ENCODE results near the gene C4orf50.
A peak's percentile ranks its signal among the peaks of the same experiment; 100 is the strongest.

The C4orf50 gene

DNA sequence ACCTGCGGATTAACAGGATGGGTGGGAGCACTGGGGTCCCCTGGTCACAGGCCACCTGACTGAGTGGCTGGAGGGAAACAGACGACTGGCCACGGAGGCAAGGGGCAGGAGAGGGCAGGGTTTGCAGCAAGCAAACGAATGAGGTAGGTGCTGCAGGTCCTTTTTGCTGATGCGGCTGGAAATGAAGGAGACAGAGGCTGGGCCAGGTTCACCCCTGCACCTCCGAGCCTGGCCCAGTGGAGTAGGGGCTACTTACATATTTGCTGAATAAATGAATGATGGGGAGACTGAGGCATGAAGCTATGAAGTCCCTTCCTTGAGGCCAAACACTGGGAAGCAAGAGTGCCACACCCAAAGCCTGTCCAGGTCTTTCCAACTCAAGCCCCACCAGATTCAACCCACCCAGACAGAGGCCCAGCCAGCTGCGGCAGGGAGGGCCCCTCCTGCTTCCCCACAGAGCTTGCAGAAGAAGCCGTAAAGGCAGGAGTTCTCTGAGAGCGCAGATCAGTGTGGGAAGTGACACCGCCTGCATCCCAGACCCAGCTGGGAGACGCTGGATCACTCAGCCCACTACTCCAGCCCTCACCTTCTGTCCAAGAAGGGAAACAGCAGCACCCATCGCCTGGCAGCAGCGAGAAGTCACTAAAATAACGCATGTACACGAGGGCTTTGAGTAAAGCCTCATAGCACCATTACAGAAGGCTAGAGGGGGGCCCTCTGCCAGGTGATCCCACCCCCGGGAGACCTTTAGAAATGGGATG, 36.1 kb upstream of the C4orf50 start:
- H4K8ac ChIP-seq (ENCODE audit: low read depth, low read length), result no peak overlapping the region
- H3K27ac ChIP-seq (ENCODE audit: low read depth, low read length), result no peak overlapping the region
- DNase-seq, result no peak
- H4K5ac ChIP-seq (ENCODE audit: low read length), result no peak overlapping the region
- H3K36me3 ChIP-seq (ENCODE audit: control insufficient read depth, insufficient read depth, low read length), result no peaks in the 10 kb centered on the region
- H3K4me1 ChIP-seq (ENCODE audit: control insufficient read depth, low read depth, low read length), result no peaks in the 10 kb centered on the region
- no peak overlapping the region for H2BK5ac ChIP-seq (ENCODE audit: low read length)
- H2AK5ac ChIP-seq (ENCODE audit: low read length), result no peak overlapping the region
- H3K4me3 ChIP-seq (ENCODE audit: low read length), result no peak overlapping the region
- no peak overlapping the region for H3K18ac ChIP-seq (ENCODE audit: low read length)
- no peak overlapping the region for H3K23ac ChIP-seq (ENCODE audit: low read length)
- H3K56ac ChIP-seq (ENCODE audit: low read length), result no peak overlapping the region
- H3K4ac ChIP-seq (ENCODE audit: low read depth, low read length), result no peak overlapping the region
- no peak overlapping the region for H2BK15ac ChIP-seq (replicated peaks; ENCODE audit: low read depth)
- H3K79me2 ChIP-seq (ENCODE audit: control insufficient read depth, insufficient read depth, low read length), result no peaks in the 10 kb centered on the region
- no peak overlapping the region for H3K4me2 ChIP-seq (ENCODE audit: low read length)
- H2BK120ac ChIP-seq (ENCODE audit: low read depth, low read length), result no peak overlapping the region
- no peaks in the 10 kb centered on the region for H3K79me1 ChIP-seq (ENCODE audit: low read length)
- no peaks in the 10 kb centered on the region for H3K27me3 ChIP-seq (ENCODE audit: insufficient read depth, low read length, poor library complexity)
- H3K9ac ChIP-seq (ENCODE audit: low read length), result no peak overlapping the region
- no CpG with 5 or more reads among the region's 16 CpGs for WGBS (ENCODE audit: extremely low coverage, insufficient coverage, low lambda C conversion rate)

DNA sequence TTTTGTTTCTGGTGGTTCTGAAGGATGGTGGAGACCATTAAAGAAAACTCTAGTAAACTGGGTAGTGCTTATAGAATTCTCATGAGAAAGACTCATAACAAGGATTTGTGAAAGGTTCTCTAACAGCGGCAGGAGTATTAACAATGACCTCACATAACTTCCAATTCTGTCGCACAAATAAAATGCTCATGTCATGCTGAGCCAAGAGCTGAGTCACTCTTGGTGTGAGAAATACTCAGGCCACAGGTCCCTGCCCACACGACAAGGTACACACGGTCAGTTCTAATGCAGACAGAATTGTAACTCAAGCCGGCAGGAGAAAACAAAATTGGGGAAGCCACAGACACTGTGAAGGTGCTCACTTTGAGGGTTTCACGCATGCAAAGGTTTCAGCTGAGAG, 34.4 kb upstream of the C4orf50 start:
- Histone ChIP-seq H3K56ac (ENCODE audit: low read length) (no peak overlapping the region), H3K27me3 (ENCODE audit: insufficient read depth, low read length, poor library complexity) (no peaks in the 10 kb centered on the region), H3K4me2 (ENCODE audit: low read length) (no peak overlapping the region), H3K79me1 (ENCODE audit: low read length) (no peaks in the 10 kb centered on the region), H3K4ac (ENCODE audit: low read depth, low read length) (no peak overlapping the region), H3K79me2 (ENCODE audit: control insufficient read depth, insufficient read depth, low read length) (no peaks in the 10 kb centered on the region), H3K36me3 (ENCODE audit: control insufficient read depth, insufficient read depth, low read length) (no peaks in the 10 kb centered on the region), H3K27ac (ENCODE audit: low read depth, low read length) (no peak overlapping the region), H3K9ac (ENCODE audit: low read length) (no peak overlapping the region), H3K4me3 (ENCODE audit: low read length) (no peak overlapping the region), H2BK15ac (replicated peaks; ENCODE audit: low read depth) (no peak overlapping the region), H2BK5ac (ENCODE audit: low read length) (no peak overlapping the region), H3K18ac (ENCODE audit: low read length) (no peak overlapping the region), H3K4me1 (ENCODE audit: control insufficient read depth, low read depth, low read length) (no peaks in the 10 kb centered on the region), H4K8ac (ENCODE audit: low read depth, low read length) (no peak overlapping the region), H3K23ac (ENCODE audit: low read length) (no peak overlapping the region), H2BK120ac (ENCODE audit: low read depth, low read length) (no peak overlapping the region), H4K5ac (ENCODE audit: low read length) (no peak overlapping the region), H2AK5ac (ENCODE audit: low read length) (no peak overlapping the region)
- DNase-seq, result peak; percentile 26
- WGBS (ENCODE audit: extremely low coverage, insufficient coverage, low lambda C conversion rate), result no CpG with 5 or more reads among the region's 6 CpGs

DNA sequence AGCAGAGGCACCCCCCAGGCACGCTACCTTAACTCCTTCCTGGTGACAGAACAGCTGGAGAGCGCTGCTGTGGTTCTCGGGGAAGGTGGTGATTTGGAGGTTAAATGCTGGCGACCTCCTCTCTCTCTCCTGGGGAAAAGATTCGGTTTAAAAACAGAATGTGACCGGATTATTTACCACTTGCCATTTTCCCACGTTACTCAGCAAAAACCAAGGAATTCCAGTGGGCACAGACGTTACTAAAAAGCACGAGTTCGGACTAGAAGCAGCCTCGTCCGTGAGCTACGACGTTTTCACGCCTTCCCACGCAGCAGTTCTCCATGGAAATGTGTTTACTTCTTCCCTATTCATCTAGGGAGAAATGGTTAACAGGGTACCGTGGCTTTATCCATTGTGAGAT, 32.3 kb upstream of the C4orf50 start:
- H3K4ac ChIP-seq (ENCODE audit: low read depth, low read length), result no peak overlapping the region
- no peak overlapping the region for H2BK120ac ChIP-seq (ENCODE audit: low read depth, low read length)
- no peak overlapping the region for H2AK5ac ChIP-seq (ENCODE audit: low read length)
- DNase-seq, result no peak
- no peak overlapping the region for H2BK15ac ChIP-seq (replicated peaks; ENCODE audit: low read depth)
- H3K36me3 ChIP-seq (ENCODE audit: control insufficient read depth, insufficient read depth, low read length), result no peaks in the 10 kb centered on the region
- no peak overlapping the region for H3K27ac ChIP-seq (ENCODE audit: low read depth, low read length)
- no peak overlapping the region for H3K9ac ChIP-seq (ENCODE audit: low read length)
- H3K4me3 ChIP-seq (ENCODE audit: low read length), result no peak overlapping the region
- no peak overlapping the region for H2BK5ac ChIP-seq (ENCODE audit: low read length)
- no peak overlapping the region for H3K56ac ChIP-seq (ENCODE audit: low read length)
- H3K18ac ChIP-seq (ENCODE audit: low read length), result no peak overlapping the region
- H4K5ac ChIP-seq (ENCODE audit: low read length), result no peak overlapping the region
- no peak overlapping the region for H3K4me2 ChIP-seq (ENCODE audit: low read length)
- no peaks in the 10 kb centered on the region for H3K79me1 ChIP-seq (ENCODE audit: low read length)
- whole genome bisulfite sequencing (ENCODE audit: extremely low coverage, insufficient coverage, low lambda C conversion rate), result no CpG with 5 or more reads among the region's 17 CpGs
- no peak overlapping the region for H4K8ac ChIP-seq (ENCODE audit: low read depth, low read length)
- no peak overlapping the region for H3K23ac ChIP-seq (ENCODE audit: low read length)
- H3K79me2 ChIP-seq (ENCODE audit: control insufficient read depth, insufficient read depth, low read length), result no peaks in the 10 kb centered on the region
- no peaks in the 10 kb centered on the region for H3K4me1 ChIP-seq (ENCODE audit: control insufficient read depth, low read depth, low read length)
- no peaks in the 10 kb centered on the region for H3K27me3 ChIP-seq (ENCODE audit: insufficient read depth, low read length, poor library complexity)

DNA sequence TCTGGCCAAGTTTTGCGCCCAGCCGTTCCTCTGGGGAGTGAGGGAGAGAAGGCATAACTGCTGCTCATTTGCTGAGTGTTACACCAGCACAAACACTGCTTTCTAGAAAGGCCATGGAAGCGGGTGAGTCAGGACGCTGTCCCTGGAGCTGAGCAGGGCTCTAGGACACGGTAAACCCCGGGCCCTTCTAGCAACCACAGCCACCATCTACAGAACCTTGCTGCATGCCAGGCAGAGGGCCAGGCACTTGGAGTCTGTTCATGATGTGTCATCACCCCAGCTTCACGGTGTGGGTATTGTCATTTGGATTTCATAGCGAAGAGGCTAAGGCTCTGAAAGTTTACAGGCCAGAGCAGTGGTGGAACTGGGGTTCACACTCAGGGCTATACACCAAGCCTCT, 31.8 kb upstream of the C4orf50 start:
- H2BK120ac ChIP-seq (ENCODE audit: low read depth, low read length), result no peak overlapping the region
- H3K4me3 ChIP-seq (ENCODE audit: low read length), result no peak overlapping the region
- no peak overlapping the region for H3K4me2 ChIP-seq (ENCODE audit: low read length)
- no peak overlapping the region for H3K9ac ChIP-seq (ENCODE audit: low read length)
- no peak overlapping the region for H3K27ac ChIP-seq (ENCODE audit: low read depth, low read length)
- H3K4me1 ChIP-seq (ENCODE audit: control insufficient read depth, low read depth, low read length), result no peaks in the 10 kb centered on the region
- WGBS (ENCODE audit: extremely low coverage, insufficient coverage, low lambda C conversion rate), result no CpG with 5 or more reads among the region's 8 CpGs
- H3K23ac ChIP-seq (ENCODE audit: low read length), result no peak overlapping the region
- no peaks in the 10 kb centered on the region for H3K27me3 ChIP-seq (ENCODE audit: insufficient read depth, low read length, poor library complexity)
- H2BK15ac ChIP-seq (replicated peaks; ENCODE audit: low read depth), result no peak overlapping the region
- H3K36me3 ChIP-seq (ENCODE audit: control insufficient read depth, insufficient read depth, low read length), result no peaks in the 10 kb centered on the region
- no peak overlapping the region for H2AK5ac ChIP-seq (ENCODE audit: low read length)
- H3K79me1 ChIP-seq (ENCODE audit: low read length), result no peaks in the 10 kb centered on the region
- H3K18ac ChIP-seq (ENCODE audit: low read length), result no peak overlapping the region
- no peak overlapping the region for H2BK5ac ChIP-seq (ENCODE audit: low read length)
- no peak for DNase-seq
- H4K5ac ChIP-seq (ENCODE audit: low read length), result no peak overlapping the region
- H3K79me2 ChIP-seq (ENCODE audit: control insufficient read depth, insufficient read depth, low read length), result no peaks in the 10 kb centered on the region
- H4K8ac ChIP-seq (ENCODE audit: low read depth, low read length), result no peak overlapping the region
- H3K56ac ChIP-seq (ENCODE audit: low read length), result no peak overlapping the region
- H3K4ac ChIP-seq (ENCODE audit: low read depth, low read length), result no peak overlapping the region

DNA sequence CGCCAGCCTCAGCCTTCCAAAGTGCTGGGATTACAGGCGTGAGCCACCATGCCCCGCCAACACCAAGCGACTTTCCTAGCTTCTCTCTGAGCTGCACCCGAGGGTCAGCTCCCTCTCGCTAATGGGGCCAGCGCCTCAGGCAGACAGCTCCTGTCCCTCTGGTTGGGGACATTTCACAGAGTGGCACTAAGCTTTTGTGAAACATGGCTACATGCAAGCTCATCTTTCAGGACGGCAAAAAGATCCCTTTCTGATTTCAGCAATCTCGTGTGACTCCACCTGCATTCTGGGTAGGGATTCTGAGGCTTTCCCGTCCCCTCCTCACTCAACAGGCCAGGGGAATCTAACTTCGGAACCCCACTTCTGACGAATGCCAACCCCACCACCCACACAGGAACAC, 31.0 kb upstream of the C4orf50 start:
- DNase-seq, result no peak
- Histone ChIP-seq H3K56ac (ENCODE audit: low read length) (no peak overlapping the region), H4K5ac (ENCODE audit: low read length) (no peak overlapping the region), H4K8ac (ENCODE audit: low read depth, low read length) (no peak overlapping the region), H2AK5ac (ENCODE audit: low read length) (no peak overlapping the region), H3K27me3 (ENCODE audit: insufficient read depth, low read length, poor library complexity) (no peaks in the 10 kb centered on the region), H3K4me1 (ENCODE audit: control insufficient read depth, low read depth, low read length) (no peaks in the 10 kb centered on the region), H3K4ac (ENCODE audit: low read depth, low read length) (no peak overlapping the region), H2BK15ac (replicated peaks; ENCODE audit: low read depth) (no peak overlapping the region), H3K4me3 (ENCODE audit: low read length) (no peak overlapping the region), H3K27ac (ENCODE audit: low read depth, low read length) (no peak overlapping the region), H2BK120ac (ENCODE audit: low read depth, low read length) (no peak overlapping the region), H3K79me1 (ENCODE audit: low read length) (no peaks in the 10 kb centered on the region), H3K18ac (ENCODE audit: low read length) (no peak overlapping the region), H3K36me3 (ENCODE audit: control insufficient read depth, insufficient read depth, low read length) (no peaks in the 10 kb centered on the region), H3K9ac (ENCODE audit: low read length) (no peak overlapping the region), H3K23ac (ENCODE audit: low read length) (no peak overlapping the region), H3K4me2 (ENCODE audit: low read length) (no peak overlapping the region), H2BK5ac (ENCODE audit: low read length) (no peak overlapping the region), H3K79me2 (ENCODE audit: control insufficient read depth, insufficient read depth, low read length) (no peaks in the 10 kb centered on the region)
- whole genome bisulfite sequencing (ENCODE audit: extremely low coverage, insufficient coverage, low lambda C conversion rate), result no CpG with 5 or more reads among the region's 12 CpGs

DNA sequence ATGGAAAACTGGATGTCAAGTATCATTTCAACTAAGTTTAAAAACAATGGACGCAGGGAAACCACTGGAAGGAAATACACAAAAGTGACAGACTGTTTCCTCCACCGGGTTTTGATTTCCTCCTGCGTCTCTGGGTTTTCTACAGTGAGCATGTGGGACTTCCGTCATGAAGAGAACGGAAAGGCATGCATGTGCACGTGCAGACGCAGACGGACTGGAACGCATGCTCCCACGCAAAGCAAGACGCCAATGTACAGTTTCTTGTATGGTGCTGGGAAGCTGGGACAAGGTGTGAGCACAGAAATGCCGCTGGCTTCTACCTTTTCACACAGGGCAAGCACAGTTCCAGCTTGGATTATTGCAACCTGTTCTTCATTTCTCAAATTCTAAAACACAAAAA, 30.3 kb upstream of the C4orf50 start:
- Histone ChIP-seq H4K5ac (ENCODE audit: low read length) (no peak overlapping the region), H2BK120ac (ENCODE audit: low read depth, low read length) (no peak overlapping the region), H3K79me1 (ENCODE audit: low read length) (no peaks in the 10 kb centered on the region), H3K56ac (ENCODE audit: low read length) (no peak overlapping the region), H3K4ac (ENCODE audit: low read depth, low read length) (no peak overlapping the region), H3K4me1 (ENCODE audit: control insufficient read depth, low read depth, low read length) (no peaks in the 10 kb centered on the region), H3K36me3 (ENCODE audit: control insufficient read depth, insufficient read depth, low read length) (no peaks in the 10 kb centered on the region), H3K4me2 (ENCODE audit: low read length) (no peak overlapping the region), H4K8ac (ENCODE audit: low read depth, low read length) (no peak overlapping the region), H3K23ac (ENCODE audit: low read length) (no peak overlapping the region), H3K4me3 (ENCODE audit: low read length) (no peak overlapping the region), H3K9ac (ENCODE audit: low read length) (no peak overlapping the region), H3K18ac (ENCODE audit: low read length) (no peak overlapping the region), H3K27me3 (ENCODE audit: insufficient read depth, low read length, poor library complexity) (no peaks in the 10 kb centered on the region), H3K27ac (ENCODE audit: low read depth, low read length) (no peak overlapping the region), H2AK5ac (ENCODE audit: low read length) (no peak overlapping the region), H2BK15ac (replicated peaks; ENCODE audit: low read depth) (no peak overlapping the region), H3K79me2 (ENCODE audit: control insufficient read depth, insufficient read depth, low read length) (no peaks in the 10 kb centered on the region), H2BK5ac (ENCODE audit: low read length) (no peak overlapping the region)
- WGBS (ENCODE audit: extremely low coverage, insufficient coverage, low lambda C conversion rate), result no CpG with 5 or more reads among the region's 12 CpGs
- no peak for DNase-seq

Measured in mesendoderm (in vitro differentiated cells).